Immature natural killer cell (primary cell): ENCODE results near the gene CUL1. TPM values are rescaled to one million over a fixed set of nuclear protein-coding genes. Genes with fewer than 3 reads are reported as not detected.

Source experiments
- DNase-seq, 3 donors: peaks; one replicate each; pipeline ENCODE4 v3.0.0; 2022; ENCODE audit warnings: mixed read lengths in 1 of 3
- H3K27ac Mint-ChIP-seq, 6 donors: one replicate each; pipeline ENCODE4 v1.8.0; 2020; ENCODE audit warnings: mixed read lengths in 6 of 6, mild to moderate bottlenecking in 5 of 6, inconsistent platforms in 4 of 6, moderate library complexity in 3 of 6
- H3K27me3 Mint-ChIP-seq, 3 donors: one replicate each; pipeline ENCODE4 v1.8.0; 2020 to 2021; ENCODE audit warnings: low read depth in 3 of 3, mild to moderate bottlenecking in 3 of 3, mixed read lengths in 3 of 3, moderate library complexity in 3 of 3, inconsistent platforms in 1 of 3
- H3K36me3 Mint-ChIP-seq, 3 donors: one replicate each; pipeline ENCODE4 v1.8.0; 2020; ENCODE audit warnings: mixed read lengths in 3 of 3, inconsistent platforms in 2 of 3, mild to moderate bottlenecking in 2 of 3
- H3K4me1 Mint-ChIP-seq, 2 donors: one replicate each; pipeline ENCODE4 v1.8.0; 2020; ENCODE audit warnings: inconsistent platforms in 2 of 2, mild to moderate bottlenecking in 2 of 2, mixed read lengths in 2 of 2, moderate library complexity in 1 of 2
- H3K4me3 Mint-ChIP-seq, 5 donors: one replicate each; pipeline ENCODE4 v1.8.0; 2020; ENCODE audit warnings: mild to moderate bottlenecking in 5 of 5, mixed read lengths in 5 of 5, inconsistent platforms in 3 of 5, moderate library complexity in 3 of 5
- H3K9me3 Mint-ChIP-seq, 6 donors: one replicate each; pipeline ENCODE4 v1.8.0; 2020; ENCODE audit warnings: mild to moderate bottlenecking in 6 of 6, mixed read lengths in 6 of 6, inconsistent platforms in 4 of 6, moderate library complexity in 3 of 6
- polyA plus RNA-seq, 3 donors: library from polyadenylated mRNA; unstranded; fragments of 300-500 nt; fragmentation: Illumina TruSeq; gene quantifications; one replicate each; pipeline ENCODE4 v1.2.3, GENCODE V29; 2021

Gene CUL1
- polyA plus RNA-seq, 3 donors from 2014 or later, result 31.7 to 67.9 (median 32.4) TPM

DNA sequence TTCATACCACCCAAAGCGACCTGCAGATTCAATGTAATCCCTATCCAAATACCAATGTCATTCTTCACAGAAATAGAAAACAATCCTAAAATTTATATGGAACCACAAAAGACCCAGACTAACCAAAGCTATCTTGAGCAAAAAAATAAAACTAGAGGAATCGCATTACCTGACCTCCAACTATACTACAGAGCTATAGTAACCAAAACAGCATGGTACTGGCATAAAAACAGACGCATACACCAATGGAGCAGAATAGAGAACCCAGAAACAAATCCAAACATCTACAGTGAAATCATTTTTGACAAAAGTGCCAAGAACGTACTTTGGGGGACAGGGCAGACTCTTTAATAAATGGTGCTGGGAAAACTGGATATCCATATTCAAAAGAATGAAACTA, 16.9 kb upstream of the CUL1 start:
- Mint-ChIP-seq H3K27me3 (peaks cover 1 to 6% (median 3%) of the 10 kb centered on the region in 3 donors), H3K36me3 (peaks cover 0 to 5% (median 0%) of the 10 kb centered on the region in 3 donors), H3K9me3 (no peaks in the 10 kb centered on the region), H3K27ac (no peak overlapping the region), H3K4me1 (peaks cover 9 to 15% of the 10 kb centered on the region in 2 donors), H3K4me3 (no peak overlapping the region)
- DNase-seq, result no peak

DNA sequence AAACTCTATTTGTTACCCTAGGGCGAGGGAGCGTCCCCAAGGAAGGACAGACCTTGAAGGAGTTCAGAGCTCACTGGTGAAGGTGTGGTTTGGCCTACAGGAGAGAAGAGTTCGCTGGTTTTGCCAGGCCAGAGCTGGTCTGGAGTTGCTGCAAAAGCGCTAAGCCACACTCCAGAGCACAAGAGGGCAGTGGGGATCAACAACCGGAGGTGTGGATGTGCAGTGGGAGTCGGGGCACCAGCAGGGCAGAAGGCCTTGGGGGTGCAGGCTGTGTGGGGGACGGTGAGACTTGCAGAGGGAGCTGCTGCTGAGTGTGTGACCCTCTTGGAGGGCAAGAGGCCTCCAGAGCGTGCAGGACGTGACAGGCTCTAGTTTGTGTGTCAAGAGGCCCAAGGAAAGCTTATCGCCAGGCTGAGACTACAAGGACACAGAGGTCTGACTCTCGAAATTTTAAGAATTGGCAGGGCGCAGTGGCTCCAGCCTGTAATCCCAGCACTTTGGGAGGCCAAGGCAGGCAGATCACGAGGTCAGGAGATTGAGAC, 14.3 kb upstream of the CUL1 start:
- no peaks in the 10 kb centered on the region for H3K9me3 Mint-ChIP-seq
- no peak overlapping the region for H3K4me3 Mint-ChIP-seq
- H3K27me3 Mint-ChIP-seq, result peaks cover 1 to 3% (median 3%) of the 10 kb centered on the region in 3 donors
- peak overlapping the region in 1 of 6 donors; percentile 43 for H3K27ac Mint-ChIP-seq
- DNase-seq, result no peak
- peaks cover 0 to 5% (median 0%) of the 10 kb centered on the region in 3 donors for H3K36me3 Mint-ChIP-seq
- H3K4me1 Mint-ChIP-seq, result peaks cover 13 to 21% of the 10 kb centered on the region in 2 donors

GRCh38 chr7:148686312-148686937, 12.3 kb upstream of the CUL1 start:
- H3K27me3 Mint-ChIP-seq, result peaks cover 0 to 3% (median 1%) of the 10 kb centered on the region in 3 donors
- H3K36me3 Mint-ChIP-seq, result no peaks in the 10 kb centered on the region
- no peaks in the 10 kb centered on the region for H3K9me3 Mint-ChIP-seq
- DNase-seq, result no peak
- peak overlapping the region in 2 of 6 donors; percentile 22 to 58 for H3K27ac Mint-ChIP-seq
- peak overlapping the region in 3 of 5 donors; percentile 12 to 57 (median 18) for H3K4me3 Mint-ChIP-seq
- peaks cover 13 to 21% of the 10 kb centered on the region in 2 donors for H3K4me1 Mint-ChIP-seq

- DNase-seq, result no peak
- Mint-ChIP-seq H3K27ac (no peak overlapping the region), H3K9me3 (no peaks in the 10 kb centered on the region)
Measured at GRCh38 chr7:148687555-148687954, 11.1 kb upstream of the CUL1 start.

DNA sequence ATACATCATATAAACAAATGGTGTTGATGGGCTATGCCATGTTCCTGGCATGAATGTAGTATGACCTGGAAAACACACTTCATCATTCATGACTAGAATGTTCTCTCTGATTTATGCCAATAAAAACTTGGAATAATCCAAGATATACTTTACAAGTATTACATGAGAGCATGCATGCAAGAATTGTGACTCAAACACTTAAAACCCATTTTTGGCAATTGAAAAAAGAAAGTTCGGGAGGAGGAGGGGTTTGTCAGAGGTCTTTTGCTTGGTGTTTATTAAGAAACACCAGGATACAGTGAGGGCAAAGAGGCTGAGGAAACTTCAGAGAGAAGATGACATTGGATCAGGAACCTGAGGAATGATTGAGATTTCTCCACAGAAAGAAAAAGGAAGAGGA, 10.2 kb upstream of the CUL1 start:
- no peaks in the 10 kb centered on the region for H3K36me3 Mint-ChIP-seq
- DNase-seq, result no peak
- no peaks in the 10 kb centered on the region for H3K9me3 Mint-ChIP-seq
- H3K27me3 Mint-ChIP-seq, result peaks cover 0 to 4% (median 1%) of the 10 kb centered on the region in 3 donors
- H3K4me1 Mint-ChIP-seq, result peaks cover 13 to 21% of the 10 kb centered on the region in 2 donors
- H3K27ac Mint-ChIP-seq, result no peak overlapping the region
- no peak overlapping the region for H3K4me3 Mint-ChIP-seq

More at GRCh38 chr7:148687555-148687954, 11.1 kb upstream of the CUL1 start:
- Mint-ChIP-seq H3K27me3 (peaks cover 0 to 4% (median 1%) of the 10 kb centered on the region in 3 donors), H3K4me1 (peaks cover 13 to 21% of the 10 kb centered on the region in 2 donors), H3K4me3 (no peak overlapping the region), H3K36me3 (no peaks in the 10 kb centered on the region)

DNA sequence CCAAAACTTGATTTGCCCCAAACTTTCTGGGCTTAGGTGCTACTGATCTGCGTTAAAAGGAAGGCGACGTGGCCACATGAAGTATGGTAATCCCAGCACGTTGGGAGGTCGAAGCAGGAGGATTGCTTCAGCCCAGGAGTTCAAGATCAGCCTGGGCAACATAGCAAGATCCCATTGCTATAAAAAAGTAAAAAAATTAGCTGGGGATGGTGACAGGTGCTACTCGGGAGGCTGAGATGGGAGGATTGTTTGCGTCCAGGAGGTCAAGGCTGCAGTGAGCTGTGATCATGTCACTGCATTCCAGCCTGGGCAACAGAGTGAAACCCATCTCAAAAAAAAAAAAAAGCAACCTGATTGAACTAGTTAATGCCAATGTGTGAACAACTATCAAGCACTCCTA, 5.1 kb upstream of the CUL1 start:
- Mint-ChIP-seq H3K4me3 (no peak overlapping the region), H3K27ac (no peak overlapping the region), H3K36me3 (no peaks in the 10 kb centered on the region), H3K4me1 (peaks cover 15 to 17% of the 10 kb centered on the region in 2 donors), H3K9me3 (no peaks in the 10 kb centered on the region), H3K27me3 (peaks cover 0 to 6% (median 5%) of the 10 kb centered on the region in 3 donors)
- DNase-seq, result no peak

- no peak overlapping the region for H3K4me3 Mint-ChIP-seq
Measured at GRCh38 chr7:148694631-148695030, 4.1 kb upstream of the CUL1 start.

GRCh38 chr7:148695953-148696352, 2.8 kb upstream of the CUL1 start:
- H3K4me3 Mint-ChIP-seq, result no peak overlapping the region
- peaks cover 27 to 30% of the 10 kb centered on the region in 2 donors for H3K4me1 Mint-ChIP-seq
- H3K27me3 Mint-ChIP-seq, result peaks cover 5 to 12% (median 7%) of the 10 kb centered on the region in 3 donors
- peak overlapping the region in 3 of 6 donors; percentile 14 to 65 (median 26) for H3K27ac Mint-ChIP-seq
- H3K36me3 Mint-ChIP-seq, result no peaks in the 10 kb centered on the region
- H3K9me3 Mint-ChIP-seq, result no peaks in the 10 kb centered on the region
- no peak for DNase-seq

More at GRCh38 chr7:148694631-148695030, 4.1 kb upstream of the CUL1 start:
- Mint-ChIP-seq H3K27me3 (peaks cover 0 to 8% (median 7%) of the 10 kb centered on the region in 3 donors), H3K9me3 (no peaks in the 10 kb centered on the region), H3K4me1 (peaks cover 15 to 17% of the 10 kb centered on the region in 2 donors), H3K36me3 (no peaks in the 10 kb centered on the region), H3K27ac (no peak overlapping the region)
- no peak for DNase-seq

GRCh38 chr7:148696787-148697186, 1.9 kb upstream of the CUL1 start:
- Mint-ChIP-seq H3K27me3 (peaks cover 7 to 12% (median 8%) of the 10 kb centered on the region in 3 donors), H3K9me3 (no peaks in the 10 kb centered on the region), H3K36me3 (no peaks in the 10 kb centered on the region), H3K27ac (peak overlapping the region; percentile 12 to 93 (median 28)), H3K4me3 (peak overlapping the region; percentile 21 to 86 (median 53)), H3K4me1 (peaks cover 35 to 38% of the 10 kb centered on the region in 2 donors)
- no peak for DNase-seq

- H3K4me1 Mint-ChIP-seq, result peaks cover 40 to 45% of the 10 kb centered on the region in 2 donors
Measured at GRCh38 chr7:148697256-148698006, 1.3 kb upstream of the CUL1 start.

GRCh38 chr7:148698007-148698396, 701 bp upstream of the CUL1 start:
- Mint-ChIP-seq H3K9me3 (no peaks in the 10 kb centered on the region), H3K4me3 (peak overlapping the region; percentile 84 to 91 (median 86)), H3K36me3 (no peaks in the 10 kb centered on the region), H3K4me1 (peaks cover 46 to 51% of the 10 kb centered on the region in 2 donors), H3K27me3 (peaks cover 7 to 10% (median 8%) of the 10 kb centered on the region in 3 donors), H3K27ac (peak overlapping the region; percentile 82 to 93 (median 90))
- peak in 2 of 3 donors; percentile 18 to 25 for DNase-seq

More at GRCh38 chr7:148697256-148698006, 1.3 kb upstream of the CUL1 start:
- peaks cover 7 to 10% (median 8%) of the 10 kb centered on the region in 3 donors for H3K27me3 Mint-ChIP-seq
- no peaks in the 10 kb centered on the region for H3K36me3 Mint-ChIP-seq
- peak in 2 of 3 donors; percentile 20 to 26 for DNase-seq
- H3K27ac Mint-ChIP-seq, result peak overlapping the region; percentile 82 to 93 (median 90)
- H3K9me3 Mint-ChIP-seq, result no peaks in the 10 kb centered on the region
- peak overlapping the region; percentile 84 to 91 (median 86) for H3K4me3 Mint-ChIP-seq

DNA sequence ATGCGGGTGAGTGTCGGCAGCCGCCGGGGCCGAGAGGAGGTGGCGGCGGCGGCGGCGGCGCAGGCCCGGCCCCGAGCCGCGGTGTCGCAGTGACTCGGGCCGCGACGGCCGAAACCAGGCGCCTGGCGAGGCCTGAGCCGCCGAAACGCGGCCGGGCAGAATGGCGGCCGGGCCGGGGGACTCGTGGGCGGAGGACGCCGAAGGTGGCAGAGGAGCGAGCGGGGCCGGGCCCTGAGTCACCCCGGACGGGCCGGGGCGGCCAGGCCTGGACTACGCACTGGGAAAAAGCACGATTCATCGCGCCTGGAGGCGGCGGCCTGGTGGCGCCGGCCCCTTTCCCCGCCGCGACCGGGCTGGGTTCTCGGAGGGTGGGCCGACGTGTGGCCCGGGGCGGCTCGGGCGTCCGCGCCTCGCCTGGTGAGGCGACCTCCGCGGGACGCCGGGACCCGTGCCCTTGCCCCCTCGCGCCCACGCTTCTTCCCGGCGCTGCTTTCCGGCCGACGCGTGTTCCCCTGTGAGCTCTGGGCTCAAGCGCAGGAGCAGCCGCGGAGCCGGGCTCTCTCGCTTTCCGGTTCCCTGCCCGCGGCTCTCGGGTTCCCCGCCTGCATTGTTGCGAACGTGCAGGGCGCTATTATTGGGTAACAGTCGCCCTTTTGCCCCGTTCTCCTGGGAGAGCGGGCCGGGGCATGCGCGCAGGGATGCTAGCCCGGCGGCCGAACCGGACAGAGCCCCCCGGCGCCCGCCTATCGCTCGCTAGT, 500 bp downstream of the CUL1 start:
- peak; percentile 49 to 58 (median 55) for DNase-seq
- Mint-ChIP-seq H3K9me3 (no peaks in the 10 kb centered on the region), H3K27me3 (peaks cover 7 to 10% (median 8%) of the 10 kb centered on the region in 3 donors), H3K36me3 (no peaks in the 10 kb centered on the region), H3K4me3 (peak overlapping the region; percentile 70 to 93 (median 84)), H3K4me1 (peaks cover 54 to 61% of the 10 kb centered on the region in 2 donors), H3K27ac (peak overlapping the region in 5 of 6 donors; percentile 49 to 79 (median 77))
